GM21390 (cell line): ENCODE results near the gene NXPH3.
"Not testable (repeated sequence)": the region's sequence is repeated elsewhere in the genome, so short reads cannot be mapped to it uniquely, and the experiment has no call there.

Source experiments
- ATAC-seq: cut with Tn5 transposase; IDR thresholded peaks from one replicate; pipeline ENCODE4 v1.9.1; 2021; ENCODE audit not compliant: unreplicated experiment

NXPH3 gene

DNA sequence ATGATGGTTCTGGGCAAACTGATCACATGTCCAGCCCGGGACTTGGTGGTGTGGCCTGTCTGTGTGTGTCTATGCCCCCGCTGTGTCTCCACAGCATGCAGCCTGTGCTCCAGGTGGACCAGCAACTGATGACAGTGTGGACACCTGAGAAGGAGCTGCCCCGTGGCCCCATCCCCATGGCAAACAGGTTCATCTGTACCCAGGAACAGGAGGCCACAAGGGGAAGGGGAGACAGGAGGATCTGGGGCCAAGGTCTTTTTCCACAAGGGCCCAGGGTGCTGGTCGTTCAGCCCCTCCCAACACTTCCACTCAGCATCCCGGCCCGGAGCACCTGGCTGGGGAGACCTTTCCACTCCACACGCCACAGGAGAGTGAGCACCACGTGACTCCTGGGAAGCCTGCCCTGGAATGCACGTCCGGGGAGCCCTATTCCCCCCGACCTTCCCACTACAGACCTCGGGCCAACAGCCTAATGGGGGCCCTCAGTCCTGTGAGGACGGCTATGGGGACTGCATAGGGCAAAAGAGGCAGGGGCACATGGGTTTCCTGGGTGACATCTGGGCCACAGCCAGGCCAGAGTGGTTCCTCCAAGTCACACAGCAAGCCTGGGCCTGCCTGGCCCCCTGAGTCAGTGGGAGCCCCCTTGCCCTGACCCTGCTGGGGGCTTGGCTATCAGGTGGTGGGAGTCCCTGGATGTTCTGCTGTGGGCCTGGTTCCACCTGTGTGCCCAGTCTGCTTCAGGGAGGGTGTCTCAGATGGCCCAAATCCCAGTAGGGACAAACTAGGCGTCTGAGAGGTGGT, 20.8 kb upstream of the NXPH3 start:
- ATAC-seq: no peak

DNA sequence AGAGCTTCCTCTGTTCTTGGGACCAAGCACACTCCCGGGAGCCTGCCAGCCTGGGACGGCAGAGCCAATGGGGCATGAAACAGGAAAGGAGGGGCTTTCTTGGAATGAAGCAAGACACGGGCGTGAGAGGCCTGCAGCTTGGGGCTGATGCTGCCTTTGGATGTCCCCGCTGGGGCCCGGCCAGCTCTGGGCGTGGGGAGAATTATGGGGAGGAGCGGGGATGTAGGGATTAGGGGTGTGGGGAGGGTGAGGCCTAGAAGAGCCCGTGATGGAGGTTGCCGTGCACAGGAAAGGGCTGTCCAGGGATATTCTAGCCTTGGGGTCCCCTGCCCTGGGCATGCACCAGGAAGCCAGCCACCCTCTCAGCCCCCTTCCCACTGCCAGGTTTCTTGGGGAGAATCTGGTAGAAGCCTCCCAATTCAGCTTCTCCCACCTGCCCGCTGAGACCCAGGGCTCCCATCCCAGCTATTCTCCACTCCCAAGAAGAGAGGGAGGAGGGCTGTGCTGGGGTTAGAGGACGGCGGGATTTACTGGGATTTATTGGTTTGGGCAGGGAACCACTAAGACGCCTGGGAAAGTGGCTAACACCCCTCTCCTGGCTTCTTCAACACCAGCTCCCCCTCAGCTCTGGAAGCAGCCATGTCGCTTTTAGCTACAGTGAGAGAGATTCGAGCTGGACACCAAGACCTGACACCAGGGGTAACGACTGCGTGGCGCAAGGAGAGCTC, 20.0 kb upstream of the NXPH3 start:
- no peak for ATAC-seq

DNA sequence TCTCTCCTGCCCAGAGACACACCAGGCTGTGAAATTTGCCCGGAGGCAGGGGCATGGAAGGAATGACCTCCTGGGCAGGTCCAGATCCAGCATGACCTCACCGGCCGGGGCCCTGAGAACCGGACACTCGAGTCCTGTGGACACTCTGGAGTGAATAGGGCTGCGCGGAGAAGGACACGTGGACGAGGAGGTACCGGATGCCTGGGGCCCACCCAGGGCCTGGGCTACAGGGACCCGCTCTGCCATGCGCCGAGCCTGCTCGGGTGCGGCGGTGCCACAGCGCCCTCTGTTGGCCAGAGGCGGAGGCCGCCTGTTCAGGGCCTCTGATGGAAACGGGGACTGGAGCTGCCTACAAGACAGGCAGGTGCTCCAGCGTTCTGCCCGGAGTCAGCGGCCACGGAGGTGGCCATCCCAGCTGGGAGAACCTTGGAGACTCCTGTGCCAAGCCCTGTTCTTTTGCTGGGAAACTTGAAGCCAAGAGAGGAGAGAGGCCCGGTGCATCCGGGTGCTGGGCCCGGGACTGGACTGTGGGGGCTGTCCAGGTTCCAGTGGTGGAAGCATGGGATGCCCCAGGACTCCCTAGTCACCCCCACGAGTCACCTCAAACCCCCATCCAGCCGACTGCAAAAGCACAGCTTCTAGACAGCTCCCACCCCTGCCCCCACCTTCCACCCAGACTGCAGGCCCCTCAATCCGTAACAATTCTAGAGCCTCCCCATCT, 19.3 kb upstream of the NXPH3 start:
- ATAC-seq: no peak

DNA sequence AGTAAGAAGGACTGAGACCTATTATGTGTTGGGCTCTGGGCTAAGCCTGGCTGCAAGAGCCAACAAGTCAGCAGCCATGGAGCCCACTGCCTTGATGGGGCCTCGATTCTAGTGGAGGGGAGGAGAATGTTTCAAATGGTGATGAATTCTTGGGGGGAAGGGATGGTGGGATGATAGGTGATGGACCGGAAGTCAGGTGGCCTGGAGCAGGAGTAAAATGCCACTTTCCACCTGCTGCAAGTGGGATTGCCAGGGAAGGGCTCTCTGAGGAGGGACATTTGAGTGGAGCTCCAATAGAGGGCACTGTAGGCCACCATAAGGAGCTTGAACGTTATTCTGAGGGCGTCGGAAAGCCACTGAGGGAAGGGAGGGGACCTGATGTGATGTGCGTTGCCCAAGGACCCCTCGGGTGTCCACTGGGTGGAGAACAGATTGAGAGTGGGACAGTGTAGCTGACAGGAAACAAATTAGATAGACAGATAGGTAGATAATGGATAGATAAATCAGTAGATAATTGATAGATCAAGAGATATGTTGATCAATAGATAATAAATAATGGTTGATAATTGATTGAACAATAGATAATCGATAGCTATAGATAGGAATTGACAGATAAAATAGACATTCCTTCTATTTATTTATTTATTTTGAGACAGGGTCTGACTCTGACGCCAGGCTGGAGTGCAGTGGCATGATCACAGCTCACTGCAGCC, 18.2 kb upstream of the NXPH3 start:
- ATAC-seq: no peak

DNA sequence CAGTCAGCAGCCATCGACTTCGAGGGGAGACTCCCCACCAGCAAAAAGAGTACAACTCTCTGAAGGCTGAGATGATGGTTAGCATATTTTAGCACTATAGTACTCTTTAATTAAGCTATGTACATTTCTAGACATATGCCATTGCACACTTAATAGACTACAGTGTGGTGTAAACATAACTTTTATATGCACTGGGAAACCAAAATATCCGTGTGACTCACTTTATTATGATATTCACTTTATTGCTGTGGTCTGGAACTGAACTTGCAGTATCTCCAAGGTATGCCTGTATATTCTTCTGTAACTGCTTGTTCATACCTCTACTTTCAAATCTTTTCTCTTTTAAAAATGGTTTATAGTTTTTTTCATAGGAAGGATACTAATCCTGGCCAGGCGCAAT, 11.0 kb upstream of the NXPH3 start:
- no peak for ATAC-seq

DNA sequence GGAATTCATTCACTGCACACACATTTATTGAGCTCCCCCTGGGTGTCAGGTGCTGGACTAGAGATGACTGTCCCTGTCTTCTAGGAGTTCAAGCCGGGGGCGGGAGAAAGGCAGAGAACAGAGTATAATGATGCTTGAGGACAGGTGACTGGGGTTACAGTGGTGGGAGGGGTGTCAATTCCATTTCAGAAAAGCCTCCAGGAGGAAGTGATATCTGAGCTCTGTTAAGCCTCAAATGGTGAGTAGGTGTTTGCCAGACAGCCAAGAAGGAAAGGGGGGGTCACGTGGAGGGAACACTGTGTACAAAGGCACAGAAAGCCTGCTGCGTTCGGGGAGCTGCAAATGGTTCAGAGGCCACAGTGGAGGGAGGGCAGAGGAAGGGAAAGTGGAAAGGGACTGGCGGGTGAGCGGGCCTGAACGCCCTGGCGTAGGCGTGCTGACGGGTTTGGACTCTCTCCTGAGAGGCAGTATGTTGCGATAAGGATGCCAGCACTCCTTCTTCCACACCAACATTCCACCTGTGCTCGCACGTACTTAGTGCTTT, 9.7 kb upstream of the NXPH3 start:
- ATAC-seq: no peak

DNA sequence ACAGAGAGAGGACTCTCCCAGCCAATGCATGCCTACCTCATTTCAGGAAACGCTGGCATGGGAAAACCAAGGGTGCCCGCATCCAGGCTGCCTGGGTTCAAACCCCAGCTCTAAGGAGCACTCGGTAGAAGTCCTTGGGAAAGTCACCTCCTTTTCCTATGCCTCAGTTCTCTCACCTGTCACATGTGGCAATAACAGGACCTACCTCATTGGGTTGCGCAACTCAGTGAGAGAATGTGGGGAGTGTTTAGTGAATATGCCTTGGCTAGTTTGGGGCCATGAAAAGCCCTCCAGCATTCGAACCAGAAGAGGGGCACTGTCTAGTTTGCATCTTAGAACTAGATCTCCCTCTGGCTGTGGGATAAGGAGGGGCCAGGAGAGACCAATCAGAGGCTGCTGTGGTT, 9.0 kb upstream of the NXPH3 start:
- ATAC-seq: no peak

DNA sequence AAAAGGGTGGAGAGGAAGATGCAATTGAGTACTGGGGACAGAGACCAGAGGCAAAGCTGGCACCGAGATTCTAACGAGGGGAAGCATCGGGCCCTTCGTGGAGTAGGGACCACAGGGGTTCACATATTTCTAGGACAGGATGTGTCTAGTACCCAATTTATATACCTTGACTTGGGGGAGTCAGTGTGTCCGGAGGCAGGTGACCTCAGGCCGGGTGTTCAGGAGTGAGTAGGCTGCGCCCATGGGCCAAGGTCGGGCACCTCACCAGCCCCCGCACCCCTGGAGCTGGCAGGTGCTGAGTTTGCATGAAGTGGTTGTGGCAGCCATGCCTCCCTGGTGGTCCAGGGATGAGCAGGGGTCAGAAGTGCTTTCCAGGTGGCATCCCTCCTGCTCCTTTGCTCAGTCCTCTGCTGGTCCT, 8.6 kb upstream of the NXPH3 start:
- no peak for ATAC-seq

DNA sequence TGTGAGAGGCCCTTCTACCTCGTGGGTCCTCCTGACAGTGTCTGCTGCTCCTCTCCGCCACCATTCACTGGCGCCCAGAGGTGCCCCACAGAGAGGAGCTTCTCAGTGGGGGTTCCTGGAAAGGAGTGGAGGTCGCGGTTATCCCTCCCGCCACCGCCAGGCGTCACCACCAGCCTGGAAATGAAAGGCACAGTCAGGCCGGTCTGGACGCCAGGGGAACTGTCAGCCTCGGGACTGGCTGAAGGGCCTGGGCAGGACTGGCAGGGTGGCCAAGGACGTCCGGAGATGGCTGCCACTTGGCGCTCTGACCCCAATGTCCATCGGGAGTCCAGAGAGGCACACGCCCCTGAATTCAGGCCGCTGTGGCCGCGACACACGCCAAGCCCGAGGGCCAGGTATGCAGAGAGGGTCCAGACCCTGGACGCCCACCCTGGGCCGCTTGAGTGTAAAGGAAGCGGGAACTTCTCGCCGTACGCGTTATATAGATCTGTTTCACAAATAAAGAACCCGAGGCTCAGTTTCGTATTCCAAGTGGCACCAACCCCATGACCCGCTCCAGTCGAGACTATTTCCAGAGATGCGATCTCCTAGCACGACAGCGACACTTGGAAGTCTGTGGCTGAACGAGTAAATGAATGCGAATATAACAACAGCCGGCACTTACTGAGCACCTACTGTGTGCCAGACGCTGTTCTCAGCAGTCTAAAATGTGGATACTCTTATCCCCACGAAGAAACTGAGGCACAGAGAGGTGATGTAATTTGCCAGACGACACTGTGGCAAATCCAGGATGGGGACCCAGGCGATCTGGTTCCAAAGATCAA, 7.6 kb upstream of the NXPH3 start:
- ATAC-seq: peak; percentile 46

DNA sequence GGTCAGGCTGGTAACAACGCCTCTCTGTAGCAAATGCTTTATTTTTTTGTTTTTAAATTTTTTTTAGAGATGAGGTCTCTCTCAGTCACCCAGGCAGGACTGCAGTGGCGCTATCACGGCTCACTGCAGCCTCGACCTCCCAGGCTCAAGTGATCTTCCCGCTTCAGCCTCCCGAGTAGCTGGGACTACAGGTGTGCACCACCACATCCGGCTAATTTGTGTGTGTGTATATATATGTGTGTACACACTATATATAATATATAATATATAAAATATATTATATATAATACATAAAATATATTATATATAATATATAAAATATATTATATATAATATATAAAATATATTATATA, 7.0 kb upstream of the NXPH3 start:
- not testable (repeated sequence) for ATAC-seq

DNA sequence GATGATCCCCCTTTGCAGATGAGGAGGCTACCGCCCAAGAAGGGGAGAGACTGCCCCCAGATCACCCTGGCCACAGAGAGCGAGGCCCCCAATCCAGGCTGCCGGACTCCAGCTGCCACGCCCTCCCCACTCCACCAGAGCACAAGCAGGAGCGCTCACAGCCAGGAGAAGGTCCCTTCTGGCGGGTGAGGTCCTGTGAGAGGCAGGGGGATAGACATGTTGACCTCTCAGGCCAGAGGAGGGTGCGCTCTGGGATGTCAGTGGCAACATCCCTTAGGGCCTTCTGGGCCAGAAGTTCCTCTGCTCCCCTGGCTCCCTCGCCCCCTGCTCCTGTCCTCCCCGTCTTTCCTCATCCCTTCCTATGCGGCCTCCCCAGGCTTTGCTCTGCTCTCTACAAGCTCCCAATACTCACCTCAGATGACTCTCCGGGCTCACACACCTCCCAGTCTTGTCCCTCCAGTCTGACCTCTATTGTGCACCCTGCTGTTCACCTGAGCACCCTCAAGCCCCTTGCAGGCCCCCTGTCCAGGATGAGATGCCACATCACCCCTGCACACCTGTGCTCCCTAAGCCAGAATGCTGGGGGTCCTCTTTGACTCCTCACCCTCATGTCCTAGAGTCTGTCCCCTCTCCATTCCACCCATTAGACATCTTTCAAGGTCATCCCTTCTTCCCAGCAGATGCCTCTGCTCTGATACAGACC, 5.0 kb upstream of the NXPH3 start:
- no peak for ATAC-seq

DNA sequence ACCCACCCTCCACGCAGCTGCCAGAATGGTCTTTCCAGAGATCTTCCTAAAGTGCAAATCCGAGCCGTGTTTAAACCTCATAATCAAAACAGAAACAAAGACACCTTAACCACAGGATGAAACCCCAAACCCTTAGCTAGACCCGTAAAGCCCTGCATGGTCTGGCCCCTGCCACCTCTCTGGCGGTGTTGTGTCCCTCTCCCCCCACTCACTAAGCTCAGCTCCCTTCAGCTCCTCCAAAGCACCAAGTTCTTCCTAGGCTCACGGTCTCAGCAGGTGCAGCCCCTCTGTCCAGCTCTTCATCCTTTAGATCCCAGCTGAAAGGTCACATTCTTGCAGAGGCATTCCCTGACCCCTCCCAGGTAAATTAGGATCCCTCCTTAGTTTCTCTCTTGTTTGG, 4.4 kb upstream of the NXPH3 start:
- no peak for ATAC-seq

DNA sequence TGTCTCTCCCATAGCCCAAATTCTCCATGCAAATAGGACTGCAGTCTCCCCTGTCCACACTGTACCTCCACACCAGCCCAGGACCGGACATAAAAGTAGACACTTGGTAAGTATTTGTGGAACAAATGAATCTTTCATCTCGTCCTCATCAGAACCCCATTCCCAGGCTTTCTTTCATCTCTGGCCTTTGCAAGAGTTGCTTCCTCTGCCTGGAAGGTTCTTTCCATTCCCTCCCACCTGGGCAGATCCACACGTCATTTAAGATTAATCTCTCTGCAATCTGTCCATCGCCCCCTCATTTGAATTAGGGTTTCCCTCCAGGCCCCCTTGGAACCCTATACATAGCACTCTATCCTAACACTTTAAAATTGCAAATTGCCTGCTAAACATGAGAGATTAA, 3.9 kb upstream of the NXPH3 start:
- no peak for ATAC-seq

DNA sequence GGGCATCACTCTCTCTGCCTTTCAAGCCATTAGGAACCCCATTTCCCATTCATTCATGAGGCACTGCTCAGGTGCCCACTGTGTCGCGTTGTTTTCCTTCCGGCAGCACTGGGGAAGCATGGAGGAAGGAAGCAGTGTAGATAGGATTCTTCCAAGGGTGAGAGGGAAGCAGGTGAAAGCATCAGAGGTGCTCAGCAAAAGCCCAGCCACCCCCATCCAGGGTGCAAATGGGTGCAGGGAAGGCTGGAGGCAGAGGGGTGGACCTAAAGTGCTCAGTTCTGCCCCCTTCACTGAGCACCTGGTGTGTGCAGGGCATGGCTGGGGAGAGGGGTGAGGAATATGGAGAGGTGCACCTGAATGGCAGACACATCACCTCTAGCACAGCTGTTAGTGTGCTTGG, 3.4 kb upstream of the NXPH3 start:
- no peak for ATAC-seq

DNA sequence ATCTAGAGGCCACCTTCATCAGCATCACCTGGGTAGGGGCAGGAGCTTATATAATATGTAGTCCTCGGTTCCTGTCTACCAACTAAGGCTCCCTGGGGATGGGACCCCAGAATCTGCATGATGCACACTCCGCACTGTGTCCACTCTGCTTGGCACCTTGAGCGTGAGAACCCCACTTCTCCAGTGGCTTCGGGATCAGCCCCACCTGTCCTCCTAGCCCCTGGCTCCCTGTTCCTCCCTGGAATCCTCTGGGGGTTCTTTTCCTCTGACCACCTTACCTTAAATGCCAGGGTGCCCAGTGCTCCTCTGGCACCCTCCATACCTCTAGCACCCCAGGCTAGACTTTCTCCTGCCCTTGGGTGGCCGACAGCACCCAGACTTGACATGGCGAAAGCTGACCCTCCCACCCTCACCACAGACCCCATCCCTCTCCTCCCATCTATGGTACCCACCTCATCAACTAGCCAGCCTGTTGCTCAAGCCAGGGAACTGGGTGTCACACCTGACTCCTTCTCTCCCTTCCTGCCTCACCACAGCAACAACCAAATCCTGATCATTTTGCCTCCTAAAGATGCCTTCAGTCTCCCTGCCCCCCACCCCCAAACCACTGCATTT, 2.8 kb upstream of the NXPH3 start:
- no peak for ATAC-seq

DNA sequence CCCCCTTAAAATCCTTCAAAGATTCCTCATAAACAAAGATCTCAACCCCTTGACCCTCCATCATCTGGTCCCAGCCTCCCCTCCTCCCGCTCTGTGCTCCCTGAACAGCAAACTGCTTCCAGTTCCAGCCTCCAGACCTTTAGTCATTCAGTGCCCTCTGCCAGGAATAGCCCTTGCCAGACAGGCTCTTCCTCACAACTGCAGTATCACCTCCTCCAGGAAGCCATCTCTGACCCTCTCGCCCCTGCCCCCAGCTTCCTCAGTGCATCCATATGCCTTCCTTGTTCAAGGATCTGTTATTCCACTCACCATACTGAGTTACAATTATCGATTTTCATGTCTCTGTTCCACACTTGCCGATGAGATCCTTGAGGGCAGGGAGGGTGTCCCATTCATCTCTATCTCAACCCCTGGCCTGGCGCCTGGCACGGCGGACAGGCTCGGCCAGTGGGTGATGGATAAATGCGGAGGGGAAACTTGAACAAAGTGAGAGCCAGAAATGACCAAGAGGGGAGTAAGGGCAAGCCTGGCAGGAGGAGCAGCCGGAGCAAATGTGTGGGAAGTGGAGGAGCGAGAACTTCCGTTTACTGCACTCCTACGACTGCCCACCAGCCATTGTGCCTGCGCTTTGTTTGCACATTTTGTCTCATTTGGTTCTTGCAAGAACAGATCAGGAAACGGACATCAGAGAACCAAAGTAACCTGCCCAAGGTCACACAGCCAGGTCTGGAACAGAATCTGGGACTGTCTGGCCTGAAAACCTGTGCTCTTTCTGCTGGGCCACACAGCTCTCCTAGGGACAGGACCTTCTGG, 2.0 kb upstream of the NXPH3 start:
- no peak for ATAC-seq

DNA sequence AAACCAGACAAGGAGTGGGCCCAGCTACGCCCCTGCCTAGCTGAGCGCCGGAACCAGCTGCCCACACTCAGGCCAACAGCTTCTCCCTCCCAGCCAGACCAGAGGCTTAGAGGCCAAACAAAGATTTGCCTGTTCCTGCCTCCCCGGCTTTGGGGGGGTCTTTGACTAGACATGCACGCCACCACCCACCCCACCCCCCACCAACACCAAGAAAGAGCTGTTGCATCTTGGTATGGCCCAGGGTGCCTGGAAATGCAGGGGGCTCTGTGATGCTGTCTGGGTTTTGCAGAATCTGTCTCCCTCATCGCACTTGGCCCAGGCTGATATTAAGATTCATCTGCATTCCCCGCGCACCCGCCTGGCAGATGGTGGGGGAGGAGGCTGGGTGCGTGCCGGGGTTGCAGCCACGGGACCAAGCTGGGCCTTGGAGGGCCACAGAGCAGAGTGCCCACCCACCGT, 1.3 kb upstream of the NXPH3 start:
- no peak for ATAC-seq

DNA sequence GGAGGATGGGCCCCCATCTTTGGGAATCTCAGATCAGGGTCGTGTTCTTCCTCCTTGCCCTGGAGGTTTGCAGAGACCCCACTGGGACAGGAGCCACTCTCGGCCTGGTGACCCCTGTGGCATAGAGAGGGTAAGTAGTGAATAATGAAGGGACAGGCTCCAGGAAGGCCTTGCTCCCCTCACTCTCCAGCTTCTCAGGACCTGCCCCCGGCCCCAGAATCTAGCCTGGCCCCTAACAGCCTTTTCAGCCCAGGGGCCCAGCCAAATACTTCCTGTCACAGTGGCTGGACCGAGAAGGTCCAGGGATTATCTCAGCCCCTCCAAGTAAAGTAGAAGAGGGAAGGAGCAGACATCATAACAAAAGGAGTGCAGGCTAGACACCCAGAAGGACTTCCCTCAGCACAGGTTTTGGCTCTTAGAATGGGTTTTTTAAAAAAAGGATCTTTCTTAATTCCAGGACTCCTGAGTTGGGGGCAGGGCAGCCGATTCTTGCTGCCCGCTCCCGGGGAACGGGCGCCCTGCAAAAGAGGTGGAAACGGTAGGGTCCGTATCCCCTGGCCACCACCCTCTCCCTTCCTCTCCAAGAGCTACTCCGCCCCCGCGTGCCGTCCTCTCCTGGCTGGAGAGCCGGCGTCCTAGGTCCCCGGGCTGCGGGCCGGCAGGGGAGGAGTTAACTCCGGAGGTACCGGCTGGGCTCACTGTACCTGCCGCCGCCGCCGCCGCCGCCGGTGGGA, 559 bp upstream of the NXPH3 start:
- ATAC-seq: no peak
